Activated T-cell treated with anti-CD3 and anti-CD28 coated beads, Interleukin-2, amount 50 U/mL, for 4 hours (primary cell): ENCODE data around the gene GRIK3. TPM values are rescaled to one million over a fixed set of nuclear protein-coding genes. Genes with fewer than 3 reads are reported as not detected.

Source experiments
- ATAC-seq, 2 donors: fragments of 200-7000 bp; cut with Tn5 transposase; one replicate each; pipeline ENCODE4 v1.10.0; 2021
- DNase-seq: peaks from one replicate; pipeline ENCODE4 v3.0.0-alpha.2; 2020
- H3K27me3 Mint-ChIP-seq: one replicate; pipeline ENCODE4 v1.8.0; 2021; ENCODE audit warnings: low read depth, mixed read lengths
- H3K36me3 Mint-ChIP-seq: one replicate; pipeline ENCODE4 v1.8.0; 2022; ENCODE audit warnings: mixed read lengths; ENCODE audit not compliant: insufficient read depth
- H3K4me1 Mint-ChIP-seq: one replicate; pipeline ENCODE4 v1.8.0; 2021; ENCODE audit warnings: low read depth, mixed read lengths
- H3K4me3 Mint-ChIP-seq: one replicate; pipeline ENCODE4 v1.8.0; 2021; ENCODE audit warnings: mild to moderate bottlenecking, moderate library complexity, mixed read lengths
- H3K9me3 Mint-ChIP-seq: one replicate; pipeline ENCODE4 v1.8.0; 2021; ENCODE audit warnings: mixed read lengths
- total RNA-seq, 3 donors: library from RNA; stranded (reverse); gene quantifications; one replicate each; pipeline ENCODE4 v1.2.1, GENCODE V29; 2021

Gene GRIK3
- total RNA-seq, 3 donors from 2014 or later, result not detected

- H3K4me3 Mint-ChIP-seq, result no peak overlapping the region
- H3K4me1 Mint-ChIP-seq, result no peaks in the 10 kb centered on the region
- no peaks in the 10 kb centered on the region for H3K36me3 Mint-ChIP-seq
- no peak for DNase-seq
- no peak for ATAC-seq
- H3K9me3 Mint-ChIP-seq, result no peaks in the 10 kb centered on the region
- H3K27me3 Mint-ChIP-seq, result peaks cover 10% of the 10 kb centered on the region
Measured at GRCh38 chr1:37059346-37059745, 25.0 kb upstream of the GRIK3 start.

- H3K9me3 Mint-ChIP-seq, result no peaks in the 10 kb centered on the region
- DNase-seq (no peak), ATAC-seq (no peak)
- no peaks in the 10 kb centered on the region for H3K4me1 Mint-ChIP-seq
- no peak overlapping the region for H3K4me3 Mint-ChIP-seq
- H3K36me3 Mint-ChIP-seq, result no peaks in the 10 kb centered on the region
- H3K27me3 Mint-ChIP-seq, result peaks cover 10% of the 10 kb centered on the region
Measured at GRCh38 chr1:37058424-37058988, 24.2 kb upstream of the GRIK3 start.

- no peak for DNase-seq
- peaks cover 8% of the 10 kb centered on the region for H3K27me3 Mint-ChIP-seq
- H3K9me3 Mint-ChIP-seq, result no peaks in the 10 kb centered on the region
- H3K36me3 Mint-ChIP-seq, result no peaks in the 10 kb centered on the region
- H3K4me3 Mint-ChIP-seq, result no peak overlapping the region
- ATAC-seq, result no peak
- no peaks in the 10 kb centered on the region for H3K4me1 Mint-ChIP-seq
Measured at GRCh38 chr1:37056325-37056724, 22.0 kb upstream of the GRIK3 start.

- Mint-ChIP-seq H3K4me3 (no peak overlapping the region), H3K4me1 (no peaks in the 10 kb centered on the region), H3K36me3 (no peaks in the 10 kb centered on the region), H3K27me3 (peaks cover 8% of the 10 kb centered on the region), H3K9me3 (no peaks in the 10 kb centered on the region)
- DNase-seq, result no peak
- no peak for ATAC-seq
Measured at GRCh38 chr1:37055631-37056030, 21.3 kb upstream of the GRIK3 start.

- H3K4me3 Mint-ChIP-seq, result no peak overlapping the region
- ATAC-seq, result no peak
Measured at GRCh38 chr1:37053173-37053572, 18.9 kb upstream of the GRIK3 start.

GRCh38 chr1:37052120-37052519, 17.8 kb upstream of the GRIK3 start:
- Mint-ChIP-seq H3K4me1 (no peaks in the 10 kb centered on the region), H3K36me3 (no peaks in the 10 kb centered on the region), H3K4me3 (no peak overlapping the region), H3K27me3 (peaks cover 5% of the 10 kb centered on the region), H3K9me3 (no peaks in the 10 kb centered on the region)
- DNase-seq (no peak), ATAC-seq (no peak)

More at GRCh38 chr1:37053173-37053572, 18.9 kb upstream of the GRIK3 start:
- Mint-ChIP-seq H3K9me3 (no peaks in the 10 kb centered on the region), H3K36me3 (no peaks in the 10 kb centered on the region), H3K27me3 (peaks cover 5% of the 10 kb centered on the region), H3K4me1 (no peaks in the 10 kb centered on the region)
- no peak for DNase-seq

GRCh38 chr1:37051346-37051745, 17.0 kb upstream of the GRIK3 start:
- DNase-seq, result no peak
- Mint-ChIP-seq H3K9me3 (no peaks in the 10 kb centered on the region), H3K36me3 (no peaks in the 10 kb centered on the region), H3K27me3 (peaks cover 9% of the 10 kb centered on the region), H3K4me1 (no peaks in the 10 kb centered on the region), H3K4me3 (no peak overlapping the region)
- ATAC-seq, result no peak

GRCh38 chr1:37047542-37047941, 13.2 kb upstream of the GRIK3 start:
- Mint-ChIP-seq H3K4me3 (no peak overlapping the region), H3K9me3 (no peaks in the 10 kb centered on the region), H3K4me1 (no peaks in the 10 kb centered on the region), H3K27me3 (peaks cover 17% of the 10 kb centered on the region), H3K36me3 (no peaks in the 10 kb centered on the region)
- ATAC-seq (no peak), DNase-seq (no peak)

GRCh38 chr1:37043101-37043500, 8.8 kb upstream of the GRIK3 start:
- Mint-ChIP-seq H3K9me3 (no peaks in the 10 kb centered on the region), H3K36me3 (no peaks in the 10 kb centered on the region), H3K27me3 (peaks cover 52% of the 10 kb centered on the region), H3K4me1 (no peaks in the 10 kb centered on the region), H3K4me3 (no peak overlapping the region)
- no peak for ATAC-seq
- DNase-seq, result no peak

- Mint-ChIP-seq H3K4me1 (no peaks in the 10 kb centered on the region), H3K27me3 (peaks cover 57% of the 10 kb centered on the region), H3K36me3 (no peaks in the 10 kb centered on the region), H3K9me3 (no peaks in the 10 kb centered on the region), H3K4me3 (no peak overlapping the region)
- ATAC-seq, result no peak
- no peak for DNase-seq
Measured at GRCh38 chr1:37042506-37042905, 8.2 kb upstream of the GRIK3 start.

- ATAC-seq (no peak), DNase-seq (no peak)
- Mint-ChIP-seq H3K27me3 (peaks cover 61% of the 10 kb centered on the region), H3K4me1 (no peaks in the 10 kb centered on the region), H3K36me3 (no peaks in the 10 kb centered on the region), H3K9me3 (no peaks in the 10 kb centered on the region), H3K4me3 (no peak overlapping the region)
Measured at GRCh38 chr1:37041483-37041882, 7.2 kb upstream of the GRIK3 start.

- H3K4me3 Mint-ChIP-seq, result no peak overlapping the region
- ATAC-seq, result no peak
Measured at GRCh38 chr1:37040773-37041172, 6.5 kb upstream of the GRIK3 start.

GRCh38 chr1:37040261-37040660, 5.9 kb upstream of the GRIK3 start:
- DNase-seq (no peak), ATAC-seq (no peak)
- Mint-ChIP-seq H3K4me1 (peaks cover 8% of the 10 kb centered on the region), H3K4me3 (no peak overlapping the region), H3K9me3 (no peaks in the 10 kb centered on the region), H3K36me3 (no peaks in the 10 kb centered on the region), H3K27me3 (peaks cover 66% of the 10 kb centered on the region)

More at GRCh38 chr1:37040773-37041172, 6.5 kb upstream of the GRIK3 start:
- no peaks in the 10 kb centered on the region for H3K36me3 Mint-ChIP-seq
- DNase-seq, result no peak
- peaks cover 62% of the 10 kb centered on the region for H3K27me3 Mint-ChIP-seq
- no peaks in the 10 kb centered on the region for H3K9me3 Mint-ChIP-seq
- H3K4me1 Mint-ChIP-seq, result peaks cover 5% of the 10 kb centered on the region

- no peak for DNase-seq
- Mint-ChIP-seq H3K9me3 (no peaks in the 10 kb centered on the region), H3K4me1 (peaks cover 8% of the 10 kb centered on the region), H3K36me3 (no peaks in the 10 kb centered on the region), H3K27me3 (peaks cover 65% of the 10 kb centered on the region), H3K4me3 (no peak overlapping the region)
- no peak for ATAC-seq
Measured at GRCh38 chr1:37038227-37039093, 4.1 kb upstream of the GRIK3 start.

- peaks cover 65% of the 10 kb centered on the region for H3K27me3 Mint-ChIP-seq
- no peaks in the 10 kb centered on the region for H3K9me3 Mint-ChIP-seq
- H3K4me3 Mint-ChIP-seq, result no peak overlapping the region
- no peak for ATAC-seq
- no peaks in the 10 kb centered on the region for H3K36me3 Mint-ChIP-seq
- peaks cover 8% of the 10 kb centered on the region for H3K4me1 Mint-ChIP-seq
- DNase-seq, result no peak
Measured at GRCh38 chr1:37037690-37038089, 3.4 kb upstream of the GRIK3 start.
